Neural crest cell (in vitro differentiated cells): ENCODE measurements around the gene MAPRE2. TPM values are rescaled to one million over a fixed set of nuclear protein-coding genes. Genes with fewer than 3 reads are reported as not detected.

Experiments
- DNase-seq: peaks from one replicate; pipeline ENCODE4 v3.0.0; 2021; ENCODE audit warnings: low read depth, mixed read lengths, low spot score
- H3K27ac Mint-ChIP-seq: one replicate; pipeline ENCODE4 v1.8.0; 2021; ENCODE audit warnings: mild to moderate bottlenecking, mixed read lengths; ENCODE audit not compliant: unreplicated experiment
- H3K27me3 Mint-ChIP-seq: 2 replicates; pipeline ENCODE4 v1.8.0; 2021; ENCODE audit warnings: low read depth, mild to moderate bottlenecking, mixed read lengths
- H3K36me3 Mint-ChIP-seq: 2 replicates; pipeline ENCODE4 v1.8.0; 2021; ENCODE audit warnings: low read depth, mild to moderate bottlenecking, mixed read lengths
- H3K4me1 Mint-ChIP-seq: 2 replicates; pipeline ENCODE4 v1.8.0; 2021; ENCODE audit warnings: mixed read lengths
- H3K4me3 Mint-ChIP-seq: one replicate; pipeline ENCODE4 v1.8.0; 2021; ENCODE audit warnings: mild to moderate bottlenecking, mixed read lengths
- H3K9me3 Mint-ChIP-seq: 2 replicates; pipeline ENCODE4 v1.8.0; 2021; ENCODE audit warnings: mixed read lengths
- CTCF ChIP-seq: fragments of 200-600 bp; sonication (generic); conservative IDR thresholded peaks from 2 replicates; pipeline ENCODE4 v1.5.0; 2021; ENCODE audit warnings: antibody characterized with exemption, mild to moderate bottlenecking
- total RNA-seq: library from RNA; stranded (reverse); gene quantifications from 2 replicates; pipeline ENCODE4 v1.2.1, GENCODE V29; 2021

MAPRE2 gene
- total RNA-seq, 1 donor from 2014 or later = 35.5 TPM

- H3K27me3 Mint-ChIP-seq = no peaks in the 10 kb centered on the region
- H3K36me3 Mint-ChIP-seq = no peaks in the 10 kb centered on the region
- no peaks in the 10 kb centered on the region for H3K9me3 Mint-ChIP-seq
- TF ChIP-seq CTCF = no peak
- no peak for DNase-seq
- H3K4me1 Mint-ChIP-seq = no peaks in the 10 kb centered on the region
- H3K4me3 Mint-ChIP-seq = no peak overlapping the region
- H3K27ac Mint-ChIP-seq = no peak overlapping the region
These were observed 48.8 kb downstream of the MAPRE2 start for GRCh38 chr18:35089891-35090550.

GRCh38 chr18:35091841-35092240, 50.6 kb downstream of the MAPRE2 start:
- no peak overlapping the region for H3K4me3 Mint-ChIP-seq
- no peak for DNase-seq
- H3K27me3 Mint-ChIP-seq = no peaks in the 10 kb centered on the region
- H3K36me3 Mint-ChIP-seq = no peaks in the 10 kb centered on the region
- no peaks in the 10 kb centered on the region for H3K4me1 Mint-ChIP-seq
- H3K9me3 Mint-ChIP-seq = no peaks in the 10 kb centered on the region
- H3K27ac Mint-ChIP-seq = no peak overlapping the region
- no peak for TF ChIP-seq CTCF

GRCh38 chr18:35095983-35096676, 54.9 kb downstream of the MAPRE2 start:
- H3K27ac Mint-ChIP-seq = no peak overlapping the region
- no peak overlapping the region for H3K4me3 Mint-ChIP-seq
- no peaks in the 10 kb centered on the region for H3K9me3 Mint-ChIP-seq
- TF ChIP-seq CTCF = no peak
- no peaks in the 10 kb centered on the region for H3K27me3 Mint-ChIP-seq
- no peaks in the 10 kb centered on the region for H3K36me3 Mint-ChIP-seq
- no peaks in the 10 kb centered on the region for H3K4me1 Mint-ChIP-seq
- DNase-seq = no peak

GRCh38 chr18:35096677-35097011, 55.4 kb downstream of the MAPRE2 start:
- Mint-ChIP-seq H3K4me1 (no peaks in the 10 kb centered on the region), H3K27me3 (no peaks in the 10 kb centered on the region), H3K36me3 (peaks cover 3% of the 10 kb centered on the region), H3K27ac (no peak overlapping the region), H3K9me3 (no peaks in the 10 kb centered on the region), H3K4me3 (no peak overlapping the region)
- no peak for TF ChIP-seq CTCF
- no peak for DNase-seq

GRCh38 chr18:35097195-35097594, 56.0 kb downstream of the MAPRE2 start:
- Mint-ChIP-seq H3K4me1 (no peaks in the 10 kb centered on the region), H3K4me3 (no peak overlapping the region), H3K27ac (no peak overlapping the region), H3K36me3 (peaks cover 6% of the 10 kb centered on the region), H3K9me3 (no peaks in the 10 kb centered on the region), H3K27me3 (no peaks in the 10 kb centered on the region)
- no peak for DNase-seq
- TF ChIP-seq CTCF = no peak
